ENCODE data around the gene SLC7A6. TPM values are rescaled to one million over a fixed set of nuclear protein-coding genes. Genes with fewer than 3 reads are reported as not detected.

SLC7A6 gene
- total RNA-seq, 1 experiment from 2014 or later: 267 TPM

- Histone ChIP-seq H3K4me1 (no peaks in the 10 kb centered on the region), H3K9me3 (no peaks in the 10 kb centered on the region), H3K4me3 (ENCODE audit: low read depth, low read length) (no peak overlapping the region), H3K36me3 (ENCODE audit: control insufficient read depth, insufficient read depth, low read length) (peaks cover 6% of the 10 kb centered on the region; the same call in 1 of the 2 replicates), H3K27me3 (replicated peaks; ENCODE audit: control insufficient read depth, insufficient read depth, low read length) (no peaks in the 10 kb centered on the region)
- Mint-ChIP-seq H3K27ac (ENCODE audit: unreplicated experiment) (peak overlapping the region; percentile 38), H3K27me3 (ENCODE audit: insufficient read depth, unreplicated experiment) (no peaks in the 10 kb centered on the region), H3K9me3 (ENCODE audit: unreplicated experiment) (no peaks in the 10 kb centered on the region), H3K4me1 (ENCODE audit: low read depth, unreplicated experiment) (no peaks in the 10 kb centered on the region), H3K4me3 (ENCODE audit: unreplicated experiment) (no peak overlapping the region), H3K36me3 (ENCODE audit: insufficient read depth, unreplicated experiment) (peaks cover 95% of the 10 kb centered on the region)
- no TSS peak for BruUV-seq (replicated peaks)
- intact Hi-C loops (cut with micrococcal nuclease; ENCODE audit: unreplicated experiment): no loop called here
- POLR2A ChIA-PET: no interaction called here
- no peak for TF ChIP-seq CTCF (IDR thresholded peaks at IDR 0.05; ENCODE audit: insufficient read depth in 1 of 2, low read depth in 1 of 2, low read length in 1 of 2, severe bottlenecking in 1 of 2, unreplicated experiment in 1 of 2)
- DNase-seq: no peak
- CTCF ChIA-PET: no interaction called here
Observed at GRCh38 chr16:68345958-68346635, 81.8 kb downstream of the SLC7A6 start.

GRCh38 chr16:68346892-68347480 lies 82.7 kb downstream of the SLC7A6 start:
- Histone ChIP-seq H3K4me1 (peaks cover 6% of the 10 kb centered on the region), H3K27me3 (replicated peaks; ENCODE audit: control insufficient read depth, insufficient read depth, low read length) (no peaks in the 10 kb centered on the region), H3K4me3 (ENCODE audit: low read depth, low read length) (no peak overlapping the region), H3K36me3 (ENCODE audit: control insufficient read depth, insufficient read depth, low read length) (peaks cover 6% of the 10 kb centered on the region; the same call in 1 of the 2 replicates), H3K9me3 (no peaks in the 10 kb centered on the region)
- H3K27me3 Mint-ChIP-seq (ENCODE audit: insufficient read depth, unreplicated experiment): no peaks in the 10 kb centered on the region
- peak overlapping the region; percentile 38 for H3K27ac Mint-ChIP-seq (ENCODE audit: unreplicated experiment)
- peaks cover 9% of the 10 kb centered on the region for H3K4me1 Mint-ChIP-seq (ENCODE audit: low read depth, unreplicated experiment)
- no peak for TF ChIP-seq CTCF (IDR thresholded peaks at IDR 0.05; ENCODE audit: insufficient read depth in 1 of 2, low read depth in 1 of 2, low read length in 1 of 2, severe bottlenecking in 1 of 2, unreplicated experiment in 1 of 2)
- H3K4me3 Mint-ChIP-seq (ENCODE audit: unreplicated experiment): no peak overlapping the region
- BruUV-seq (replicated peaks): no TSS peak
- intact Hi-C loops (cut with micrococcal nuclease; ENCODE audit: unreplicated experiment): no loop called here
- DNase-seq: no peak
- POLR2A ChIA-PET: no interaction called here
- CTCF ChIA-PET: interaction anchor here (0.9 kb wide), 1 partner anchor 8 kb away, joined by 3 read pairs; no protein-coding TSS in a partner anchor
- H3K36me3 Mint-ChIP-seq (ENCODE audit: insufficient read depth, unreplicated experiment): peaks cover 95% of the 10 kb centered on the region
- no peaks in the 10 kb centered on the region for H3K9me3 Mint-ChIP-seq (ENCODE audit: unreplicated experiment)

DNA sequence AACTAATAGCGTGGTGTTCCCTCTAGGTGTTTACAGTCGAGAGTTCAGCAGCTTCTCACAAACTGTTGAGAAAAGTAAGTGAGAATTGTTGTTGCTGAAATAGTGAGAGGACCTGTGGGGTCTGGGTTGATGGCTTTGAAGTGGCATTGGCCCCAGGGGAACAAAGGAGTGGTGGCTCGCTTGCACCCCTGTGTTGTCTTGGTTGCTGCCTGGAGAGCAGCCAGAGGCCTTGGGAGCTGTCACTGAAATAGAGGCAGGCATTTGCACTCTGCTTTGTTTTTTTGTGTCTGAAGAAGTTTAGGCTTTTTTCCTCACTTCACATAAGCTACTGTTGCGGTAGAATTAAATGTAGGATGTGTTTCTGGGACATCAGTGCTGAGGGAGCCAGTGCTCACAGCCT lies 83.3 kb downstream of the SLC7A6 start:
- peaks cover 4% of the 10 kb centered on the region; the same call in 1 of the 2 replicates for H3K36me3 ChIP-seq (ENCODE audit: control insufficient read depth, insufficient read depth, low read length)
- no peak for DNase-seq
- no peak overlapping the region for H3K4me3 ChIP-seq (ENCODE audit: low read depth, low read length)
- no peaks in the 10 kb centered on the region for H3K27me3 Mint-ChIP-seq (ENCODE audit: insufficient read depth, unreplicated experiment)
- H3K27ac Mint-ChIP-seq (ENCODE audit: unreplicated experiment): no peak overlapping the region
- TF ChIP-seq CTCF (IDR thresholded peaks at IDR 0.05; ENCODE audit: insufficient read depth in 1 of 2, low read depth in 1 of 2, low read length in 1 of 2, severe bottlenecking in 1 of 2, unreplicated experiment in 1 of 2): no peak
- no peaks in the 10 kb centered on the region for H3K9me3 ChIP-seq
- no TSS peak for BruUV-seq (replicated peaks)
- H3K4me1 Mint-ChIP-seq (ENCODE audit: low read depth, unreplicated experiment): peaks cover 10% of the 10 kb centered on the region
- POLR2A ChIA-PET: no interaction called here
- H3K4me3 Mint-ChIP-seq (ENCODE audit: unreplicated experiment): no peak overlapping the region
- peaks cover 95% of the 10 kb centered on the region for H3K36me3 Mint-ChIP-seq (ENCODE audit: insufficient read depth, unreplicated experiment)
- no peaks in the 10 kb centered on the region for H3K9me3 Mint-ChIP-seq (ENCODE audit: unreplicated experiment)
- CTCF ChIA-PET: interaction anchor here (0.9 kb wide), 1 partner anchor 9 kb away, joined by 3 read pairs; no protein-coding TSS in a partner anchor
- no peaks in the 10 kb centered on the region for H3K27me3 ChIP-seq (replicated peaks; ENCODE audit: control insufficient read depth, insufficient read depth, low read length)
- intact Hi-C loops (cut with micrococcal nuclease; ENCODE audit: unreplicated experiment): no loop called here
- peaks cover 6% of the 10 kb centered on the region for H3K4me1 ChIP-seq
